GM19328 (cell line): ENCODE results near the gene ERGIC2.
"Not testable (repeated sequence)": the region's sequence is repeated elsewhere in the genome, so short reads cannot be mapped to it uniquely, and the experiment has no call there.

ENCODE experiments used
- ATAC-seq: cut with Tn5 transposase; IDR thresholded peaks from one replicate; pipeline ENCODE4 v1.9.1; 2021; ENCODE audit warnings: mild to moderate bottlenecking, moderate library complexity; ENCODE audit not compliant: unreplicated experiment

ERGIC2 gene

GRCh38 chr12:29380536-29381523 lies at the start of gene ERGIC2:
Gene ERGIC2, minus strand, starts transcription at chr12:29381172. Its CDS starts 9,539 bp downstream, at chr12:29371633.
- peak; percentile 95 for ATAC-seq

- no peak for ATAC-seq
Observed at GRCh38 chr12:29430716-29431044, 49.7 kb upstream of the ERGIC2 start.

- ATAC-seq: no peak
Observed at GRCh38 chr12:29429999-29430715, 49.2 kb upstream of the ERGIC2 start.

- ATAC-seq: no peak
Observed at GRCh38 chr12:29428633-29429032, 47.7 kb upstream of the ERGIC2 start.

- peak; percentile 99 for ATAC-seq
Observed at GRCh38 chr12:29427964-29428363, 47.0 kb upstream of the ERGIC2 start.

GRCh38 chr12:29426498-29426897 lies 45.5 kb upstream of the ERGIC2 start:
- ATAC-seq: no peak

- ATAC-seq: no peak
Observed at GRCh38 chr12:29425722-29426121, 44.8 kb upstream of the ERGIC2 start.

- no peak for ATAC-seq
Observed at GRCh38 chr12:29416748-29417147, 35.8 kb upstream of the ERGIC2 start.

- no peak for ATAC-seq
Observed at GRCh38 chr12:29415111-29415510, 34.1 kb upstream of the ERGIC2 start.

GRCh38 chr12:29414368-29414767 lies 33.4 kb upstream of the ERGIC2 start:
- ATAC-seq: no peak

GRCh38 chr12:29405561-29405960 lies 24.6 kb upstream of the ERGIC2 start:
- no peak for ATAC-seq

- no peak for ATAC-seq
Observed at GRCh38 chr12:29403991-29404390, 23.0 kb upstream of the ERGIC2 start.

GRCh38 chr12:29402437-29402836 lies 21.5 kb upstream of the ERGIC2 start:
- ATAC-seq: no peak

GRCh38 chr12:29398495-29398894 lies 17.5 kb upstream of the ERGIC2 start:
- ATAC-seq: peak; percentile 53

GRCh38 chr12:29396774-29397173 lies 15.8 kb upstream of the ERGIC2 start:
- no peak for ATAC-seq

GRCh38 chr12:29395356-29395755 lies 14.4 kb upstream of the ERGIC2 start:
- ATAC-seq: no peak

- not testable (repeated sequence) for ATAC-seq
Observed at GRCh38 chr12:29390419-29390818, 9.4 kb upstream of the ERGIC2 start.

- ATAC-seq: no peak
Observed at GRCh38 chr12:29389295-29389919, 8.4 kb upstream of the ERGIC2 start.

- ATAC-seq: not testable (repeated sequence)
Observed at GRCh38 chr12:29386084-29386680, 5.2 kb upstream of the ERGIC2 start.

GRCh38 chr12:29385194-29385593 lies 4.2 kb upstream of the ERGIC2 start:
- ATAC-seq: not testable (repeated sequence)

GRCh38 chr12:29382251-29382650 lies 1.3 kb upstream of the ERGIC2 start:
- no peak for ATAC-seq
